ENCODE results near the gene PPP6R2.

Gene PPP6R2

GRCh38 chr22:50445880-50446707 lies 103.0 kb downstream of the PPP6R2 start:
- DNase-seq (ENCODE audit: low spot score), result no peak

GRCh38 chr22:50446708-50447575 lies 103.8 kb downstream of the PPP6R2 start:
- no peak for DNase-seq (ENCODE audit: low spot score)

- no peak for DNase-seq (ENCODE audit: low spot score)
Measured at GRCh38 chr22:50447576-50448551, 104.7 kb downstream of the PPP6R2 start.

- no peak for DNase-seq (ENCODE audit: low spot score)
Measured at GRCh38 chr22:50452649-50453048, 109.5 kb downstream of the PPP6R2 start.

GRCh38 chr22:50454556-50455075 lies 111.5 kb downstream of the PPP6R2 start:
- no peak for DNase-seq (ENCODE audit: low spot score)

GRCh38 chr22:50455201-50455600 lies 112.1 kb downstream of the PPP6R2 start:
- DNase-seq (ENCODE audit: low spot score), result no peak

GRCh38 chr22:50456026-50456425 lies 112.9 kb downstream of the PPP6R2 start:
- no peak for DNase-seq (ENCODE audit: low spot score)

- no peak for DNase-seq (ENCODE audit: low spot score)
Measured at GRCh38 chr22:50456466-50457234, 113.5 kb downstream of the PPP6R2 start.

- DNase-seq (ENCODE audit: low spot score), result no peak
Measured at GRCh38 chr22:50459016-50459415, 115.9 kb downstream of the PPP6R2 start.

GRCh38 chr22:50459496-50460140 lies 116.5 kb downstream of the PPP6R2 start:
- DNase-seq (ENCODE audit: low spot score), result no peak

GRCh38 chr22:50460938-50461337 lies 117.8 kb downstream of the PPP6R2 start:
- DNase-seq (ENCODE audit: low spot score), result no peak

- no peak for DNase-seq (ENCODE audit: low spot score)
Measured at GRCh38 chr22:50461536-50461935, 118.4 kb downstream of the PPP6R2 start.

- DNase-seq (ENCODE audit: low spot score), result no peak
Measured at GRCh38 chr22:50461979-50462540, 118.9 kb downstream of the PPP6R2 start.

- DNase-seq (ENCODE audit: low spot score), result no peak
Measured at GRCh38 chr22:50463188-50463900, 120.2 kb downstream of the PPP6R2 start.

- no peak for DNase-seq (ENCODE audit: low spot score)
Measured at GRCh38 chr22:50464451-50464850, 121.3 kb downstream of the PPP6R2 start.

- DNase-seq (ENCODE audit: low spot score), result no peak
Measured at GRCh38 chr22:50465066-50465930, 122.2 kb downstream of the PPP6R2 start.

GRCh38 chr22:50467341-50467740 lies 124.2 kb downstream of the PPP6R2 start:
- no peak for DNase-seq (ENCODE audit: low spot score)

GRCh38 chr22:50467773-50468440 lies 124.8 kb downstream of the PPP6R2 start:
- no peak for DNase-seq (ENCODE audit: low spot score)

Data from hepatic stellate cell (primary cell).